B cell (primary cell): ENCODE measurements around the gene ABCA2. TPM values are rescaled to one million over a fixed set of nuclear protein-coding genes. Genes with fewer than 3 reads are reported as not detected.

Source experiments
- ATAC-seq: fragments of 200-7000 bp; cut with Tn5 transposase; one replicate; pipeline ENCODE4 v1.10.0; 2021; ENCODE audit warnings: low read depth, mild to moderate bottlenecking, moderate number of reproducible peaks, moderate library complexity
- CTCF ChIA-PET: fragments of 350-600 bp; sonication (Branson Sonifier 250); formaldehyde crosslinking; loops from one replicate; lab custom pipeline; 2021; ENCODE audit warnings: antibody characterized with exemption, inconsistent platforms; lab: Charles Lee
- POLR2A ChIA-PET: fragments of 350-600 bp; sonication (Branson Sonifier 250); formaldehyde crosslinking; loops from one replicate; lab custom pipeline; 2021; ENCODE audit warnings: antibody characterized with exemption; lab: Charles Lee
- DNase-seq: peaks from one replicate; pipeline ENCODE4 v3.0.0; 2013
- H2AFZ ChIP-seq: 2 replicates; pipeline ENCODE4 v1.6.1; 2012; ENCODE audit warnings: mild to moderate bottlenecking, low read depth, low read length; ENCODE audit not compliant: insufficient read depth, poor library complexity, severe bottlenecking
- H3K27ac ChIP-seq, 2 donors: 1 replicate in 1 of 2; 2 replicates in 1 of 2; pipeline ENCODE4 v1.5.1; 2012 to 2013; ENCODE audit warnings: low read length in 2 of 2, mild to moderate bottlenecking in 2 of 2, moderate library complexity in 1 of 2
- H3K27me3 ChIP-seq, 4 experiments: fragments of 200-600 bp in 1 of 4; sonication (generic) in 1 of 4; replicated peaks in 1 of 4; 1 replicate in 2 of 4; 2 replicates in 2 of 4; pipeline versions ENCODE4 v1.6.1 to v1.7.0; 2013 to 2016; ENCODE audit warnings: low read length in 3 of 4, mild to moderate bottlenecking in 2 of 4, mixed read lengths in 1 of 4, moderate library complexity in 1 of 4; ENCODE audit not compliant: insufficient read depth in 4 of 4, control insufficient read depth in 3 of 4; ENCODE audit errors: control extremely low read depth in 1 of 4
- H3K36me3 ChIP-seq, 2 experiments: replicated peaks in 1 of 2; 1 replicate in 1 of 2; 2 replicates in 1 of 2; pipeline versions ENCODE4 v1.6.1 to v1.7.1; 2013; ENCODE audit warnings: low read length in 1 of 2; ENCODE audit not compliant: insufficient read depth in 2 of 2, control insufficient read depth in 1 of 2; ENCODE audit errors: control extremely low read depth in 1 of 2, extremely low read depth in 1 of 2
- H3K4me1 ChIP-seq, 2 donors: fragments of 200-600 bp in 1 of 2; sonication (generic) in 1 of 2; 1 replicate in 1 of 2; 2 replicates in 1 of 2; pipeline versions ENCODE4 v1.5.1 to v1.6.1; 2013 to 2017; ENCODE audit warnings: low read length in 2 of 2; ENCODE audit not compliant: control insufficient read depth in 2 of 2, insufficient read depth in 2 of 2
- H3K4me2 ChIP-seq: replicated peaks from 2 replicates; pipeline ENCODE3; 2012; ENCODE audit warnings: mild to moderate bottlenecking, low read depth, low read length; ENCODE audit not compliant: poor library complexity, severe bottlenecking
- H3K4me3 ChIP-seq, 5 experiments: fragments of 200-600 bp in 1 of 5; sonication (generic) in 1 of 5; 1 replicate in 3 of 5; 2 replicates in 2 of 5; pipeline versions ENCODE4 v1.5.1 to v1.7.0; 2011 to 2016; ENCODE audit warnings: low read length in 4 of 5, mild to moderate bottlenecking in 4 of 5, low read depth in 2 of 5, control low read depth in 1 of 5, moderate library complexity in 1 of 5; ENCODE audit not compliant: insufficient read depth in 1 of 5; ENCODE audit errors: control extremely low read depth in 1 of 5, extremely low read depth in 1 of 5
- H3K79me2 ChIP-seq: fragments of 200-600 bp; sonication (generic); one replicate; pipeline ENCODE4 v1.6.0; 2016; ENCODE audit warnings: low read length; ENCODE audit not compliant: control insufficient read depth, insufficient read depth
- H3K9ac ChIP-seq: fragments of 200-600 bp; sonication (generic); 2 replicates; pipeline ENCODE4 v1.6.1; 2017; ENCODE audit warnings: mild to moderate bottlenecking, low read length, moderate library complexity
- H3K9me3 ChIP-seq, 3 donors: one replicate each; pipeline versions ENCODE4 v1.6.1 to v1.7.1; 2013; ENCODE audit warnings: low read length in 2 of 3; ENCODE audit not compliant: control insufficient read depth in 2 of 3, insufficient read depth in 1 of 3; ENCODE audit errors: control extremely low read depth in 1 of 3
- H4K20me1 ChIP-seq: 2 replicates; pipeline ENCODE4 v1.6.0; 2012; ENCODE audit warnings: mild to moderate bottlenecking, low read length; ENCODE audit not compliant: insufficient read depth, control insufficient read depth, poor library complexity, severe bottlenecking
- H3K27ac Mint-ChIP-seq: one replicate; pipeline ENCODE4 v1.8.0; 2021; ENCODE audit warnings: mixed read lengths
- H3K27me3 Mint-ChIP-seq: one replicate; pipeline ENCODE4 v1.8.0; 2021; ENCODE audit warnings: mixed read lengths
- H3K4me1 Mint-ChIP-seq: one replicate; pipeline ENCODE4 v1.8.0; 2021; ENCODE audit warnings: mixed read lengths
- H3K4me3 Mint-ChIP-seq: one replicate; pipeline ENCODE4 v1.8.0; 2021; ENCODE audit warnings: mixed read lengths
- H3K9me3 Mint-ChIP-seq: one replicate; pipeline ENCODE4 v1.8.0; 2022; ENCODE audit warnings: mixed read lengths; ENCODE audit not compliant: insufficient read depth
- CTCF ChIP-seq: fragments of 200-600 bp; IDR thresholded peaks from one replicate; pipeline ENCODE4 v1.8.0; 2022; ENCODE audit warnings: antibody characterized with exemption, mild to moderate bottlenecking
- EZH2 ChIP-seq: IDR thresholded peaks from 2 replicates; pipeline ENCODE4 v1.6.1; 2012; ENCODE audit warnings: borderline replicate concordance, low read depth, mild to moderate bottlenecking, moderate library complexity, low read length; ENCODE audit not compliant: insufficient read depth, poor library complexity, severe bottlenecking
- WGBS: methylation state at CpG from one replicate; pipeline ENCODE4 v1.1.5; 2013; ENCODE audit warnings: missing lambda C conversion rate; ENCODE audit not compliant: insufficient coverage; 5-methylcytosine and 5-hydroxymethylcytosine counted together
- intact Hi-C: fragments of 100-400 bp; cut with micrococcal nuclease; formaldehyde crosslinking; loops from one replicate; pipeline ENCODE4 v1.10.0; 2022
- polyA plus RNA-seq: library from polyadenylated mRNA; depleted of rRNA; stranded (reverse); fragments of >200 nt; gene quantifications from 2 replicates; pipeline ENCODE4 v1.2.3, GENCODE V29; 2012
- total RNA-seq, 2 donors: library from RNA; stranded (reverse); fragments of 120-200 nt in 1 of 2; gene quantifications; 1 replicate in 1 of 2; 2 replicates in 1 of 2; pipeline versions ENCODE4 v1.2.3 to v1.2.4, GENCODE V29; 2013 to 2022

Gene ABCA2
- total and polyA plus RNA-seq, 2 donors (not counting 1 experiment from before 2014, with no cell fraction given), result 30.7 to 61.1 TPM

GRCh38 chr9:136979769-136980587 lies 48.1 kb downstream of the ABCA2 start:
- H2AFZ ChIP-seq, result no peak overlapping the region
- H3K9me3 Mint-ChIP-seq, result no peaks in the 10 kb centered on the region
- no peak overlapping the region for H3K27ac Mint-ChIP-seq
- no peaks in the 10 kb centered on the region for H3K36me3 ChIP-seq
- DNase-seq (no peak), ATAC-seq (no peak)
- no peak overlapping the region for H3K4me2 ChIP-seq
- peaks cover 0 to 76% (median 17%) of the 10 kb centered on the region in 4 experiments for H3K27me3 ChIP-seq
- H3K9ac ChIP-seq, result no peak overlapping the region
- no peaks in the 10 kb centered on the region for H4K20me1 ChIP-seq
- H3K4me1 Mint-ChIP-seq, result peaks cover 7% of the 10 kb centered on the region
- ChIA-PET CTCF (no interaction called here), POLR2A (no interaction called here)
- WGBS, result 86% methylated on average over 25 of the region's 26 CpGs
- no peak overlapping the region for H3K4me3 ChIP-seq
- H3K27me3 Mint-ChIP-seq, result peaks cover 19% of the 10 kb centered on the region
- no peaks in the 10 kb centered on the region for H3K79me2 ChIP-seq
- intact Hi-C loops, result no loop called here
- peaks cover 6 to 11% of the 10 kb centered on the region in 2 donors for H3K4me1 ChIP-seq
- H3K9me3 ChIP-seq, result peaks cover 0 to 13% (median 0%) of the 10 kb centered on the region in 3 donors
- TF ChIP-seq CTCF (no peak), EZH2 (no peak)
- no peak overlapping the region for H3K4me3 Mint-ChIP-seq
- H3K27ac ChIP-seq, result no peak overlapping the region

GRCh38 chr9:136978865-136979544 lies 49.0 kb downstream of the ABCA2 start:
- intact Hi-C loops, result no loop called here
- CTCF ChIA-PET, result no interaction called here

More at GRCh38 chr9:136978865-136979544, 49.0 kb downstream of the ABCA2 start:
- Histone ChIP-seq H3K9me3 (peaks cover 0 to 13% (median 0%) of the 10 kb centered on the region in 3 donors), H3K36me3 (no peaks in the 10 kb centered on the region), H3K27ac (no peak overlapping the region), H3K79me2 (no peaks in the 10 kb centered on the region), H4K20me1 (no peaks in the 10 kb centered on the region), H3K4me3 (no peak overlapping the region), H2AFZ (no peak overlapping the region), H3K4me1 (peaks cover 3 to 5% of the 10 kb centered on the region in 2 donors), H3K4me2 (no peak overlapping the region), H3K27me3 (peaks cover 0 to 66% (median 10%) of the 10 kb centered on the region in 4 experiments), H3K9ac (no peak overlapping the region)
- H3K4me3 Mint-ChIP-seq, result no peak overlapping the region
- DNase-seq (no peak), ATAC-seq (no peak)
- WGBS, result 61% methylated on average over 41 of the region's 41 CpGs
- H3K9me3 Mint-ChIP-seq, result no peaks in the 10 kb centered on the region
- H3K4me1 Mint-ChIP-seq, result peaks cover 7% of the 10 kb centered on the region
- H3K27me3 Mint-ChIP-seq, result peaks cover 17% of the 10 kb centered on the region
- H3K27ac Mint-ChIP-seq, result no peak overlapping the region
- TF ChIP-seq EZH2 (no peak), CTCF (no peak)
- POLR2A ChIA-PET, result interaction anchor here (0.6 to 1.1 kb wide), 2 partner anchors 13 to 486 kb away, joined by 3 to 4 read pairs; partner anchors contain the start of gene PAXX
